Endothelial cell of umbilical vein (primary cell): ENCODE measurements around the gene MAP3K10. TPM values are rescaled to one million over a fixed set of nuclear protein-coding genes. Genes with fewer than 3 reads are reported as not detected.

Source experiments
- BruUV-seq: library from RNA; stranded (reverse); fragments of 400-500 nt; replicated peaks from 2 replicates; lab custom pipeline; 2021; lab: Mats Ljungman, UMichigan
- CTCF ChIA-PET: fragments of 300-600, 350-600 bp; sonication (Branson Sonifier 250); formaldehyde crosslinking; loops from one replicate; lab custom pipeline; 2021; ENCODE audit warnings: antibody characterized with exemption, inconsistent platforms; lab: Charles Lee
- POLR2A ChIA-PET: fragments of 300-600, 350-600 bp; sonication (Branson Sonifier 250); formaldehyde crosslinking; loops from one replicate; lab custom pipeline; 2021; ENCODE audit warnings: antibody characterized with exemption, inconsistent platforms; lab: Charles Lee
- DNase-seq: peaks from one replicate; pipeline ENCODE4 v3.0.0-alpha.2; 2011; ENCODE audit warnings: low read depth, low spot score
- FAIRE-seq: peaks from 2 replicates; lab custom pipeline; 2011; peaks lifted over from hg19 to GRCh38; lab: Jason Lieb, UNC
- H2AFZ ChIP-seq: 2 replicates; pipeline ENCODE4 v1.6.0; 2012; ENCODE audit warnings: low read depth, low read length, control low read depth, inconsistent platforms
- H3K27ac ChIP-seq: 2 replicates; pipeline ENCODE4 v1.5.1; 2011; ENCODE audit warnings: low read depth, mild to moderate bottlenecking, control low read depth, low read length, moderate library complexity; ENCODE audit not compliant: insufficient read depth
- H3K27me3 ChIP-seq, 2 experiments: 2 replicates each; pipeline versions ENCODE4 v1.6.0 to v1.6.1; 2011; ENCODE audit warnings: low read length in 2 of 2, mixed read lengths in 1 of 2; ENCODE audit not compliant: control insufficient read depth in 2 of 2, insufficient read depth in 2 of 2
- H3K36me3 ChIP-seq, 2 experiments: 2 replicates in 1 of 2; 3 replicates in 1 of 2; pipeline ENCODE4 v1.5.1; 2011; ENCODE audit warnings: low read length in 2 of 2, mild to moderate bottlenecking in 1 of 2, moderate library complexity in 1 of 2; ENCODE audit not compliant: control insufficient read depth in 2 of 2, insufficient read depth in 2 of 2; ENCODE audit errors: extremely low read depth in 1 of 2
- H3K4me1 ChIP-seq: 3 replicates; pipeline ENCODE4 v1.5.1; 2011; ENCODE audit warnings: mild to moderate bottlenecking, low read length; ENCODE audit not compliant: control insufficient read depth, insufficient read depth; ENCODE audit errors: extremely low read depth
- H3K4me2 ChIP-seq: 2 replicates; pipeline ENCODE4 v1.6.1; 2011; ENCODE audit warnings: low read length, control low read depth, mixed read lengths; ENCODE audit not compliant: insufficient read depth
- H3K4me3 ChIP-seq, 3 experiments: fragments of 200-600 bp in 1 of 3; sonication (generic), shearing (Covaris generic) in 1 of 3; replicated peaks in 1 of 3; 2 replicates each; pipeline ENCODE4 v1.5.1; 2011 to 2016; ENCODE audit warnings: control low read depth in 3 of 3, low read length in 3 of 3, mild to moderate bottlenecking in 2 of 3, inconsistent platforms in 1 of 3, low read depth in 1 of 3, moderate library complexity in 1 of 3; ENCODE audit not compliant: insufficient read depth in 1 of 3
- H3K79me2 ChIP-seq: 2 replicates; pipeline ENCODE4 v1.6.0; 2012; ENCODE audit warnings: low read length, inconsistent platforms; ENCODE audit not compliant: control insufficient read depth, insufficient read depth
- H3K9ac ChIP-seq: replicated peaks from 2 replicates; pipeline ENCODE3; 2011; ENCODE audit warnings: low read length, control low read depth; ENCODE audit not compliant: insufficient read depth; ENCODE audit errors: extremely low read depth
- H3K9me1 ChIP-seq: replicated peaks from 3 replicates; pipeline ENCODE4 v1.6.0; 2011; ENCODE audit warnings: mild to moderate bottlenecking, low read length; ENCODE audit not compliant: control insufficient read depth, insufficient read depth; ENCODE audit errors: extremely low read depth
- H3K9me3 ChIP-seq: replicated peaks from 2 replicates; pipeline ENCODE4 v1.5.1; 2012; ENCODE audit warnings: low read length, inconsistent platforms; ENCODE audit not compliant: control insufficient read depth, insufficient read depth
- H4K20me1 ChIP-seq: replicated peaks from 2 replicates; pipeline ENCODE3; 2011; ENCODE audit warnings: mild to moderate bottlenecking, low read length; ENCODE audit not compliant: control insufficient read depth, insufficient read depth; ENCODE audit errors: extremely low read depth
- CTCF ChIP-seq, 2 donors: IDR thresholded peaks; 1 replicate in 1 of 2; 2 replicates in 1 of 2; pipeline ENCODE4 v1.5.1; 2011; ENCODE audit warnings: low read length in 2 of 2, mild to moderate bottlenecking in 2 of 2, moderate library complexity in 2 of 2, control low read depth in 1 of 2, inconsistent platforms in 1 of 2, low read depth in 1 of 2; ENCODE audit not compliant: insufficient read depth in 1 of 2; ENCODE audit errors: extremely low read depth in 1 of 2
- EZH2 ChIP-seq: IDR thresholded peaks from 2 replicates; pipeline ENCODE4 v1.6.1; 2012; ENCODE audit warnings: borderline replicate concordance, low read depth, mild to moderate bottlenecking, moderate library complexity, low read length, inconsistent platforms; ENCODE audit not compliant: severe bottlenecking
- FOS ChIP-seq: IDR thresholded peaks from 2 replicates; pipeline ENCODE4 v1.6.1; 2011; ENCODE audit warnings: mild to moderate bottlenecking, low read length, moderate library complexity, borderline replicate concordance; ENCODE audit not compliant: insufficient read depth
- GATA2 ChIP-seq: IDR thresholded peaks from 2 replicates; pipeline ENCODE4 v1.7.0; 2011; ENCODE audit warnings: low read depth, mild to moderate bottlenecking, moderate library complexity, mixed read lengths, low read length; ENCODE audit not compliant: insufficient read length, insufficient read depth
- JUN ChIP-seq: IDR thresholded peaks from 2 replicates; pipeline ENCODE4 v1.6.1; 2011; ENCODE audit warnings: borderline replicate concordance, low read depth; ENCODE audit not compliant: insufficient read length, insufficient read depth
- MYC ChIP-seq: IDR thresholded peaks from one replicate; pipeline ENCODE4 v1.6.1; 2011; ENCODE audit warnings: mild to moderate bottlenecking, low read depth, low read length
- POLR2A ChIP-seq: IDR thresholded peaks from 2 replicates; pipeline ENCODE4 v1.6.1; 2012; ENCODE audit warnings: low read depth, mild to moderate bottlenecking, control low read depth, low read length
- POLR2AphosphoS5 ChIP-seq: IDR thresholded peaks from 2 replicates; pipeline ENCODE4 v1.6.1; 2012; ENCODE audit warnings: low read depth, mild to moderate bottlenecking, control low read depth, low read length, moderate library complexity; ENCODE audit not compliant: insufficient read depth
- dilution Hi-C: fragments of 300-500 bp; cut with MboI; formaldehyde crosslinking; loops from one replicate; pipeline ENCODE4 v1.15.0; 2019; ENCODE audit warnings: low sequenced_read_pairs; ENCODE audit not compliant: extremely low pct_ligation_motif_present
- intact Hi-C: fragments of 100-400 bp; cut with micrococcal nuclease; formaldehyde crosslinking; loops from one replicate; pipeline ENCODE4 v1.10.0; 2022
- polyA plus RNA-seq, 4 experiments: library from polyadenylated mRNA; depleted of rRNA in 3 of 4; stranded (reverse) in 3 of 4; unstranded in 1 of 4; fragments of >200 nt; gene quantifications; 2 replicates each; pipeline versions ENCODE4 v1.2.1 to v1.2.3, GENCODE V29; 2011 to 2012; ENCODE audit warnings: missing spikeins in 1 of 4
- total RNA-seq: library from RNA; stranded (reverse); gene quantifications from 2 replicates; pipeline ENCODE4 v1.2.3, GENCODE V29; 2021
- TF ChIP-seq, protein P1 (sequence below): IDR thresholded peaks from 2 replicates; pipeline ENCODE4 v1.6.1; 2011; ENCODE audit not compliant: insufficient read depth, insufficient read length

MAP3K10 gene
- total and polyA plus RNA-seq, 2 donors (not counting 3 experiments of a cell fraction or from before 2014, with no cell fraction given), result 6.3 to 19.4 TPM

GRCh38 chr19:40244579-40245317 lies 53.5 kb downstream of the MAP3K10 start:
- DNase-seq (no peak), FAIRE-seq (peak; percentile 43)
- no peak for TF ChIP-seq MYC
- TF ChIP-seq JUN, result no peak
- no peak for TF ChIP-seq POLR2AphosphoS5
- no peak for TF ChIP-seq EZH2
- TF ChIP-seq FOS, result no peak
- no peak for TF ChIP-seq CTCF (IDR thresholded peaks at IDR 0.05; ENCODE audit: extremely low read depth in 1 of 2, insufficient read depth in 1 of 2, low read depth in 1 of 2, low read length in 2 of 2)
- TF ChIP-seq GATA2, result no peak
- TF ChIP-seq POLR2A, result no peak
- TF ChIP-seq, protein P1, sequence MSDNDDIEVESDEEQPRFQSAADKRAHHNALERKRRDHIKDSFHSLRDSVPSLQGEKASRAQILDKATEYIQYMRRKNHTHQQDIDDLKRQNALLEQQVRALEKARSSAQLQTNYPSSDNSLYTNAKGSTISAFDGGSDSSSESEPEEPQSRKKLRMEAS, result no peak
- intact Hi-C loops, result no loop called here
- H3K27ac ChIP-seq, result no peak overlapping the region
- peaks cover 0 to 7% of the 10 kb centered on the region in 2 experiments for H3K36me3 ChIP-seq
- CTCF ChIA-PET, result no interaction called here
- no peaks in the 10 kb centered on the region for H4K20me1 ChIP-seq
- dilution Hi-C loops, result no loop called here
- POLR2A ChIA-PET, result no interaction called here
- H3K4me1 ChIP-seq, result peaks cover 16% of the 10 kb centered on the region
- no TSS peak for BruUV-seq
- H3K4me3 ChIP-seq, result no peak overlapping the region
- peaks cover 5% of the 10 kb centered on the region for H3K79me2 ChIP-seq
- H3K9ac ChIP-seq, result no peak overlapping the region
- no peak overlapping the region for H3K4me2 ChIP-seq
- H3K9me1 ChIP-seq, result no peaks in the 10 kb centered on the region
- no peaks in the 10 kb centered on the region for H3K9me3 ChIP-seq
- H3K27me3 ChIP-seq, result no peaks in the 10 kb centered on the region
- no peak overlapping the region for H2AFZ ChIP-seq
